Activated CD8-positive, alpha-beta memory T cell treated with anti-CD3 and anti-CD28 coated beads for 1 hour (primary cell): ENCODE measurements around the gene USP8.
"Not testable (repeated sequence)": the region's sequence is repeated elsewhere in the genome, so short reads cannot be mapped to it uniquely, and the experiment has no call there.

Experiments used
- DNase-seq, 2 donors: peaks; one replicate each; pipeline ENCODE4 v3.0.0-alpha.2; 2020; ENCODE audit warnings: low read depth in 1 of 2; ENCODE audit errors: extremely low read depth in 1 of 2

The USP8 gene

DNA sequence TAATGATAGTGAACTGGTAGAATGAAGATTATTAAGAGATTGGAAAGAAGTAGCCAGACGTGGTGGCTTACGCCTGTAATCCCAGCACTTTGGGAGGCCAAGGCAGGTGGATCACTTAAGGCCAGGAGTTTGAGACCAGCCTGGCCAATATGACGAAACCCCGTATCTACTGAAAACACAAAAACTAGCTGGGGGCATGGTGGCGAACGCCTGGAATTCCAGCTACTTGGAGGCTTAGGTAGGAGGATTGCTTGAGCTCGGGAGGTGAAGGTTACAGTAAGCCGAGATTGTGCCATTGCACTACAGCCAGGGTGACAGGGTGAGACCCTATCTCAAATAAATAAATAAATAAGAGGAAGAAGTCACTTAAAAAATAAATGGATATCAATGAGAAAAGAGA, 14.0 kb downstream of the USP8 start:
- DNase-seq = no peak

DNA sequence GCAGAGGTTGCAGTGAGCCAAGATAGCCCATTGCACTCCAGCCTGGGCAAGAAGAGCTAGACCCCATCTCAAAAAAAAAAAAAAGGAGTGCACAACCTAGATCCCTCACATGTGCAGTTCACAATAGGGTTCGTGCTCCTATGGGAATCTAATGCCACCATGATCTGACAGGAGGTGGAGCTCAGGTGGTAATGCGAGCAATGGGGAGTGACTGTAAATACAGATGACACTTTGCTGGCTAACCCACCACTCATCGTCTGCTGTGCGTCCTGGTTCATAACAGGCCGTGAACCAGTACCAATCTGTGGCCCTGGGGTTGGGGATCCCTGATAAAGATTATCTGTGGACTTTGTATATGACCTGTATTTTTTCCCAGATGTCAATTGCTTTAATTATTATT, 16.7 kb downstream of the USP8 start:
- DNase-seq = no peak

DNA sequence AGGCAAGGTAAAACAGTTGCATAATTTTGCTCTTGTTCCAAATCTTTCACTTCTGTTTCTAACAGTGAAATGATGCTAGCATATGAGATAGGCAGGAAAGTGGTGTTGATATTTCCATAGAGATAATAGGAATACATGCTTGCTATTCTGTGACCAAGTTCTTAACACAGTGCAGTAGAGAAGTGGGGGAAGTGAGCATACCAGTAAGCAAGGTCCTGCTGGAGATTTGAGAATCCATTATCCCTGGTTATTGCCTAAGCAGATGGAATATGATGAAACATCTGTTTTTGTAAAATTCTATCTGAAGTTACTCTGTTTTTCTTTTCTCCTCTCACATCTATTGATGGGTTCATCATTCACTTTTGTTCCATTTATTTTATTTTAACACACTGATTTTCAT, 28.7 kb downstream of the USP8 start:
- DNase-seq = no peak

DNA sequence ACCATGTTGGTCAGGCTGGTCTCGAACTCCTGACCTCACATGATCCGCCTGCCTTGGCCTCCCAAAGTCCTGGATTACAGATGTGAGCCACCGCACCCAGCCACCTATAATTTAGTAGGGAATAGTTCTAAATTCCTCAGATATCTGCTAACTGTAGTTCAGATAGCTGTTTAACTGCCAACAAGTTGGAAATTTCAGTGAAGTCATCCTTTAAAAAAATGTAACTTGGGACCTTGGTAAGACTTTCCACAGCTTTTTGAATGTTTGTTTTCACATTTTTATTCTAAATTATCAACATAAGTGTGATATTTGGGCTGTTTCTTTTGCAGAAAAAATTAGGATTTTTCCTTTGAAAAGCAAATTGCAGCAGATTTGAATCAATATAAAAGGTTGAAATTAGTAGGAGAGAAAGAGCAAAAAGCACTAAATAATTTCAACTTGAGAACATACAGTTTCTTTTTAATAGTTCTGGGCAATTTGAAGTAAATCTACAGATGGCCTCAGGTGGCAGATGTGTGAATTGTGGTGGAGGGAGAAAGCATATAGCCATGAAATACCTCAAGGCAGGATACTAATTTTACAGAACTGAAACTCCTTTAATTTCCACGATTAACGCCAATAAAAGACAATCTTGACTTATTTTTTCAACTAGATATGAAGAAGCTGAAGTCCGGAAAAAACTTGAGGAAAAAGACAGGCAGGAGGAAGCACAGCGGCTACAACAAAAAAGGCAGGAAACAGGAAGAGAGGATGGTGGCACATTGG, 34.3 kb downstream of the USP8 start:
- DNase-seq = no peak

DNA sequence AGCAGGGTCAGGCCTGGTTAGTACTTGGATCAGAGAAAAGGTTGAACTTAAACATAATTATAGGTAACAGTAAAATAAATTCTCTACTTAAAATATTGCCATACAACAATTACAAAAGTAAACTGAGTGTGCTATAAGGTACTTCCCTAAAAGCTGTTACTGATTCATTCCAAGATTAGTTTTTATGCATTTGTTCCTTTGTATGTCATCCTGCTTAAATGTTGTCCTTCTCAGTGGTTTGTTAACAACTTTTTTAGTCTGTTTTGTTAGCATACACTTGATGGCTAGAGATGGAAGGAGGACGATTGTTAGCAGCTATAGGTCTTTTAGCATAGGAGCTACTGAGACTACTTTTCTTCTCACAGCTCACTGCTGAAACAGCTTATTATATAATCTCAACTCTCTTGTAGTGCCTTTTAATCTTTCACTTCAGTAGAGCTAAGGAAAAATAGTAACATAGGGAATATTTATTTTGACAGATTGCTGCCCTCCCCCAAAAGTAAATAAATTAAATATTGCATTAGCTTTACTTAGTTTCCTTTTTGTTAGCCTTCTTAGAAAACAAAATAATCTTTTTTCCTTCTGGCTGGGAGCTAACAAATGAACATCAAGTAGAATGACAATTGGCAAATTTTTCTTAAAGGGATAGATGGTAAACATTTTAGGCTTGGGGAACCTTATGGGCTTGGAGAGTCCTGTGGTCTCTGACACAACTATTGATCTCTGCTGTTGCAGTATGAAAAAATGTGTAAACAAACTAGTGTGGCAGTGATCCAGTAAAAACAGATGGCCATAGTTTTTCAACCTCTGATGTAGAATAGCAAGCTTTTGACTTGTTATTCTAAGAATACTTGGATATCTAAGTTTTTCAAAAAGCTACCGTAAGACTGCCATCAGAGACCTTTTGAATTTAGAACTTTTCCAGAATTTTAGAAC, 39.5 kb downstream of the USP8 start:
- DNase-seq = no peak

DNA sequence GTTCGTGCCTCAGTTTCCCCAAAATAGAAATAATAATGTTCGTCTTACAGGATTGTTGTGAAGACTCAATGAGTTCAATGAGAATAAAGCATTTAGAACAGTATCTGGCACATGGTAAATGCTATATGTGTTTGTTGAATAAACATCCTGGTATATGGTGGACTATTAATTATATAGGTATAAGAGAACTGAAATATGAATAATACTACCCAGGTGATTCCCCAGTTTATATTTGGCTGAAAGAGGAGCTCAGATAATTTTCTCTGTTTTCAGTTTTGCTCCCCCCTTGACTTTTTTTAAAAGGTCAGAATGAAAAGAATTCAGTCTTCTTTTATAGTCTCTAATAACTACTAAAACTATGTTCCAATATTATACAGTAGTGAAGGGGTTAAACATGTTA, 46.9 kb downstream of the USP8 start:
- DNase-seq = no peak

DNA sequence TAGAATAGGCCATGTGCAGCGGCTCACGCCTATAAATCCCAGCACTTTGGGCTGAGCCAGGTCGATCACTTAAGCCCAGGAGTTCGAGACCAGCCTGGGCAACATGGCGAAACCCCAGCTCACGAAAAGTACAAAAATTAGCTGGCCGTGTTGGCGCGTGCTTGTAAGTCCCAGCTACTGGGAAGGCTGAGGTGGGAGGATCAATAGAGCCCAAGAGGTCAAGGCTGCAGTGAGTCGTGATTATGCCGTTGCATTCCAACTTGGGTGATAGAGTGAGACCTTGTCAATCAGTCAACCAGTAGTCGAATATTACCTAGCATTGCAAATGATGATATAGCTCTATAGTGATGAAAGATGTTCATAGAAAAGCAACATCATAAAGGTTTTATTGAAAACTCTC, 51.9 kb downstream of the USP8 start:
- DNase-seq = no peak

DNA sequence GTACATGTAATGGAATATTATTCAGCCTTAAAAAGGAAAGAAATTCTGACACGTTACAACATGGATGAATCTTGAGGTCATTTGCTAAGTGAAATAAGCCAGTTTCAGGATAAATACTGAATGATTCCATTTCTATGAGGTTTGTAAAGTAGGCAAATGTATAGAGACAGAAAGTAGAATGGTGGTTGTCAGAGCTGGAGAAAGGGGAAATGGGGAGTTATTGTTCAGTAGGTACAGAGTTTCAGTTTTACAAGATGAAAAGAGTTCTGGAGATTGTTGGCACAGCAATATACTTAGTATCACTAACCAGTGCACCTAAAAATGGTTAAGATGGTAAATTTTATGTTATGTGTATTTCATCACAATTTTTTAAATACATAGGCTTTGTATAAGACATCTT, 60.6 kb downstream of the USP8 start:
- DNase-seq = no peak

DNA sequence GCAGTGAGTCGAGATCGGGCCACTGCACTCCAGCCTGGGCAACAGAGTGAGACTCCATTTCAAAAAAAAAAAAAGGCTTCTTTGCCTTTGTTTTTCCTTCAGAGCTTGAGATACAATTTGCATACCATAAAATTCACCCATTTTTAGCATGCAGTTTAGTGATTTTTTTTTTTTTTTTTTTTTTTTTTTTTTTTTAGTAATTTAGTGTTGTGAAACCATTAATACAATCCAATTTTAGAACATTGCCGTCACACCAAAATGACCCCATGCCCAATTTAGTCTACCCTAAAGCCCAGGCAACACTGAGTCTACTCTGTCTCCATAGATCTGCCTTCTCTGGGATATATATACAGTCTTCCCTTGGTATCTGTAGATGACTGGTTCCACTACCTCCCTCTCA, 61.2 kb downstream of the USP8 start:
- DNase-seq = no peak

DNA sequence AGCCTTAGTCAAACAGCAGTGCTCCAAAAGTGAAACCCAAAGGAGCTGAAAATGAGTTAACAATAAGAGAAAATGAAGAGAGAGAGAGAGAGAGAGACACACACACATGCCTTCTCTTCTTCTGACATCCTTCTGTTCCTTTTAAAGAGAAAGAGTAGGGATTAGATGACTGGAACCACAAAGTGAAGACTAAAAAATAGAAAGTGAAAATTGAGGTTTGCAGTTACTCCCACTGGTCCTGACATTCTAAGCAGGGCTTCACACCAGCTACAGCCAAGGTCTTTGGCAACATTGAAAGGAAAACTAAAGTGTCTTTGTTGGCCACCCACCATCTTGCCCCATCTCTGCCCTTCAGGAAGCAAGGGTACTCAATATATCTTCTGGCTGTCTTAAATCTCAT, 63.1 kb downstream of the USP8 start:
- no peak for DNase-seq

DNA sequence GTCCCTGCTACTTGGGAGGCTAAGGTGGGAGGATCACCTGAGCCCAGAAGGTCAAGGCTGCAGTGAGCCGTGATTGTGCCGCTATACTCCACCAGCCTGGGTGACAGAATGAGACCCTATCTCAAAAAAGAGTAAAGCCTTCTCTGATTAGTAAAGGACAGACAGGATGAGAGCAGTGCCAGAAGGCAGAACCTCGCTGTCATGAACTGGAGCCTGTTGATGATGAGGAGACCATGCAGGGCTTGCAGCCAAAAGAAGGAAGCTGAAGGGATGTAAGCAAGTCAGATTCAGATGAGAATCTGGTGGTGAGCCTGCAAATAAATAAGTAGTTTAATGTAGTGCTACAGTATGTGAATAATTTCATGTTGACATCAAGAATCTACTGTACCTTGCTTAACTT, 69.4 kb downstream of the USP8 start:
- no peak for DNase-seq

DNA sequence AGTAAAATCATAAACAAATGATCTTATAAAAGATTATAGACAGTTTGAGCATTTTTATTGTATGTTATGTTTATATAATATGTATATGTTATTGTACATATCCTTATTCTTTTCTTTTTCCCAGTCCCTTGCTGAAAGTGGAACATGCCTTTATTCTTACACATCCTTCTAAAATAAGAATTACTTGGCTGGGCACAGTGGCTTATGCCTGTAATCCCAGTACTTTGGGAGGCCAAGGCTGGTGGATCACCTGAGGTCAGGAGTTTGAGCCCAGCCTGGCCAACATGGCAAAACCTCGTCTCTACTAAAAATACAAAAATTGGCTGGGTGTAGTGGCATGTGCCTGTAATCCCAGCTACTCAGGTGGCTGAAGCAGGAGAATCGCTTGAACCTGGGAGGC, 70.3 kb downstream of the USP8 start:
- not testable (repeated sequence) for DNase-seq

DNA sequence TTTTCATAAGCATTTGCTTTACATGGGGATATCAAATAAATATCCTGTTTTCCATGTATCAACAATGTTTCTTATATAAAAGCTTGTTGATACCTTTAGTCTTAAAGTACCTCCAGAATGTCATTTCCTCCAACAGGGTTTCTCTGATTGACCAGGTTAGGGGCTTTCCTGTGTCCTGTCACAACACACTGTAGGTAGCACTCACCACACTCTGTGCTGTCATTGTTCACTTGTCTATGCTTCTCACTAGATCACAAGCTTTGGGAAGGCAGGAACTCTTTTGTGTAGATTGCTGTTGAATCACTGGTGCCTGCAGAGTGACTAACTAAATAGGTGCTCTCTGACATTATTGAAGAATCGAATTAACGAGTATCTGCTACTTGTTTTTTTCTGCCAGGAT, 72.5 kb downstream of the USP8 start:
- DNase-seq = no peak

DNA sequence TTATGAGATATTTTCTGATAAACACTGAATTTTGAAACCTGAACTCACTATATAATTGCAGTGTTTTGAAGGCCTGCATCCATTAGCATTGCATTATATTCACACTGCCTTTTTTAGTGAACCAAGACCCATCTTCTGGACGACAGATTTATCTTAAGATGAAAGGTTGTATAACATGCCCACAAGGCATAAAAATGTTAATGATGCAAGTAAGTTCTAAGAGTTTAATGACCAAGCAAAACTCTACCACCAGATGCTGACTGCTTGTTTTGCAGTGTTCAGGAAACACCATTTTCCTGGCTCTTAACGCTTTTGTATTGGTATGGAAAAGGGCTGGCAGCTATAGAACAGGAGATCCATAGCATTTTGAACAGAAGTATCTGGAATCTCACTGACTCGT, 76.1 kb downstream of the USP8 start:
- DNase-seq = no peak

DNA sequence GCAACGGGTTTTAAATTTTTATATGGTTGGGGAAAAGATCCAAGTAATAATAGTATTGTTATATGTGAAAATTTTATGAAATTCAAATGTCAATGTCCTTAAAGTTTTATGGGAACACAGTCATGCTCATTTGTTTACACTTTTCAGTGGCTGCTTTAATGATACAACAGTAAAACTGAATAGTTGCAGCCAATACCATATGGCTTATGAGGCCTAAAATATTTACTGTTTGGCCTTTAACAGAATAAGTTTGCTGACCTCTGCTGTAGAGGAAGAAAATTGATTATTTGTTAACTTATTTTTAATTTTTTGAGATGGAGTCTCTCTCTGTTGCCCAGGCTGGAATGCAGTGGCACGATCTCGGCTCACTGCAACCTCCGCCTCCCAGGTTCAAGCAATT, 77.6 kb downstream of the USP8 start:
- DNase-seq = no peak

DNA sequence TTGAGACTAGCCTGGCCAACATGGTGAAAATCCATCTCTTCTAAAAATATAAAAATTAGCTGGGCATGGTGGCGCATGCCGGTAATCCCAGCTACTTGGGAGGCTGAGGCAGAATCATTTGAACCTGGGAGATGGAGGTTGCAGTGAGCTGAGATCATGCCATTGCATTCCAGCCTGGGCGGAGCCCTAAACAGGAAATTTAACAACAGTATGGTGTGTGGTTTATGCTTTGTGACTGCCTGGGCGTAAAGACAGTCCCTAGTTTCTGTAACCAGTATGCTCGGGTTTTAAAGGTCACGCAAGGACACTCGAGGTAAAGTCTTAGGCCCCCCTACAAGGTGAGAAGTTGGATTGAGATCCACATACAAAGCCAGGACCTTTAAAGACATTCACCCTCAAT, 78.9 kb downstream of the USP8 start:
- no peak for DNase-seq

DNA sequence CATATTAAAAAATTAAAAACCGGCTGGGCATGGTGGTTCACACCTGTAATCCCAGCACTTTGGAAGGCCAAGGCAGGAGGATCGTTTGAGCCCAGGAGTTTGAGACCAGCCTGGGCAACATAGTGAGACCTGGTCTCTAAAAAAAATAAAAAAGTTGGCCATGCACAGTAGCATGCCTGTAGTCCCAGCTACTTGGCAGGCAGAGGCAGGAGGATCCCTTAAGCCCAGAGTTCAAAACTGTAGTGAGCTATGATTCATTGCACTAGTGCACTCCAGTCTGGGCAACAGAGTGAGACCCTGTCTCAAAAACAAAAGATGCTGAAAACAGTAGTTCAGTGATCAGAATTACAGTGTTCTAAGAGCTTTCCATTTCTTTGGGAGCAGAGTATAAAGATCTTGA, 81.5 kb downstream of the USP8 start:
- not testable (repeated sequence) for DNase-seq

DNA sequence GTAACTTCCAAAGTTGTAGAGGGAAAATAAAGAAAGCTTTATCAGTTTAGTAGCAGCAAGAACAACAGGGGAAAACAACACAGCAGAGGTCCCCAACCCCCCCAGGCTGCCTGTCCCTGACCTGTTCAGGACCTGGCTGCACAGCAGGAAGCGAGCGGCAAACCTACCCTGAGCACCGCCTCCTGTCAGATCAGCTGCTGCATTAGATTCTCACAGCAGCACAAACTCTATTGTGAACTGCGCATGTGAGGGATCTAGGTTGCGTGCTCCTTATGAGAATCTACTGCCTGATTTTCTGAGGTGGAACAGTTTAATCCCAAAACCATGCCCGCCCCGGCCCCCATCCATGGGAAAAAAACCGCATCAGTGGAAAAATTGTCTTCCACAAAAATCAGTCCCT, 81.9 kb downstream of the USP8 start:
- no peak for DNase-seq

DNA sequence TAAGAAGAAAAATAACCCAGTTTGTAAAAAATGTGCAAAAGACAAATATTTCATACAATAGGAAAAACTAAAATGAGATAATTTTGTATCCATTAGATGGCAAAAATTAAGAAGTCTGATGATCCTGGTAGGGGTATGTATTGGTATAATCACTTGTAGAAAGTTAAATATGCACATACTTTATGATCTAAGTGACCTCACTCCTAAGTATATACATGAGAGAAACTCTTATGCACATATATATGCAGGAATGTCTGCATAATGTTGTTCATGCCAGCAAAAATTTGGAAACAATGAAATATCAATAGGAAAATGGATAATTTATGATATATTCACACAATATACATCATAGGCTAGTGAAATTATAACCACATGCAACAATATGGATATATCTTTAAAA, 88.8 kb downstream of the USP8 start:
- no peak for DNase-seq

DNA sequence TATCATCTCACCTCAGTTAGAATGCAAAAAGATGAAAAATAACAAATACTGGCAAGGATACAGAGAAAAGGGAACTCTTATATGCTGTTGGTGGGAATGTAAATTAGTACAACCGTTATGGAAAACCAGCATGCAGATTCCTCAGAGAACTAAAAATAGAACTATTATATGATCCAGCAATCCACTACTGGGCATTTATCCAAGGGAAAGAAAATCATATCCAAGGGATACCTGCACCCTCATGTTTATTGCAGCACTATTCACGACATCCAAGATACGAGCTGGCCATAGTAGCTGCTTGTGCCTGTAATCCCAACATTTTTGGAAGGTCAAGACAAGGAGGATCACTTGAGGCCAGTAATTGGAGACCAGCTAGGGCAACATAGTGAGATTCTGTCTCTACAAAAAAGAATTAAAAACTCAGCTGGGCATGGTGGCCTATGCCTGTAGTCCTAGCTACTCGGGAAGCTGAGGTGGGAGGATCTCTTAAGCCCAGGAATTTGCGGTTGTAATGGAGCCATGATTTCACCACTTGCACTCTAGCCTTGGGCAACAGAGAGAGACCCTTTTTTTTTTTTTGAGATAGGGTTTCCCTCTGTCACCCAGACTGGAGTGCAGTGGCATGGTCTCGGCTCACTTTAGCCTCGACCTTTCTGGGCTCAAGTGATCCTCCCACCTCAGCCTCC, 95.7 kb downstream of the USP8 start:
- DNase-seq = no peak

DNA sequence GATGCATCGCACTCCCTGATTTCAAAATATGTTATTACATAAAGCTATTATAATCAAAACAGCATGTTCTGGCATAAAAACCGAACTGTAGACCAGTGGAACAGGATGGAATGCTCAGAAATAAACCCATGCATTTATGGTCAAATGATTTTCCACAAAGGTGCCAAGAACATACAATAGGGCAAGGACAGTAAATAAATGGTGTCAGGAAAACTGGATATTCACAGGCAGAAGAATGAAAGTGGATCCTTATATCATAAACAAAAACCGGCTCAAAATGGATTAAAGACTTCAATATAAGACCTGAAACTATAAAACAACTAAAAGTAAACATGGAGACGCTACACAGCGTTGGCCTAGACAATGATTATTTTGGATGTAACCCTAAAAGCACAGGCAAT, 99.6 kb downstream of the USP8 start:
- DNase-seq = no peak

DNA sequence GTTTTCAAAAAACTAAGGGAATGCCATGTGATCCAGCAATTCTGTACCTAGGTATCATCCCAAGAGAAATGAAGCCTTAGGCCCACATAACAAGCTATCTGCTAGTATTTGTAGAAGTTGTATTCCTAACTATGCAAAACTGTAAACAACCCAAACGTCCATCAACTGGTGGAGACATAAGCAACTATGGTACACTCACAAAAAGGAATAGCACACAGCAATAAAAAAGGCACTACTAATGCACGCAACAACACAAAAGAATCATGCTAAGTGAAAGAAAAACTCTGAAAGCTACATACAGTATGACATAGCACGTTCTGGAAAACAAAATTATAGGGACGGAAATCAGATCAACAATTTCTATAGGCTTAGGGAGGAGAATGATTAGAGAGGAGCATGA, 107.0 kb downstream of the USP8 start:
- DNase-seq = no peak
